AG10803 (cell line): ENCODE data around the gene MAN2A1.

Experiments used
- DNase-seq: peaks from one replicate; pipeline ENCODE4 v3.0.0; 2010; ENCODE audit warnings: low read depth
- H3K4me3 ChIP-seq: 2 replicates; pipeline ENCODE4 v1.5.1; 2011; ENCODE audit warnings: mild to moderate bottlenecking, low read length, control low read depth
- CTCF ChIP-seq: conservative IDR thresholded peaks from 2 replicates; pipeline ENCODE4 v1.5.1; 2011; ENCODE audit warnings: mild to moderate bottlenecking, low read length, control low read depth, inconsistent platforms

The MAN2A1 gene

GRCh38 chr5:109676920-109677319, 12.8 kb upstream of the MAN2A1 start:
- H3K4me3 ChIP-seq, result no peak overlapping the region
- no peak for DNase-seq
- no peak for TF ChIP-seq CTCF

DNA sequence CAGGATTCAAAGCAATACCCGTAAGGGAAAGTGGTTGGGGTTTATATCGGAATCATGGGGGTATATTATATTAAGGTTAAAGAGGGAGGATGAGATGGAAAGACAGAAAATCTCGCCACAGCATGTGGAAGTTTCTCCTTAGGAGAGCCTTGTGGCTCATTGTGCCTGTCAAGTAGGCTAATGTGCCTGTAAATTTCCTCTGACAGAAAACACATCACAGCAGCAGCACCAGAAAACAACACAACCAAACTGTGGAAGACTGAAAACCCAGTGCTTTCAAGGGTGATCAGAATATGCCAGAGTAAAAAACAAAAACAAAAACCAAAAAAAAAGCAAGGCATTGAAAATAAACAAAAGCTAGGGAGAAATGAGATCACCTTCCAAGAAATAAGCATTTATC, 11.3 kb upstream of the MAN2A1 start:
- no peak overlapping the region for H3K4me3 ChIP-seq
- TF ChIP-seq CTCF, result no peak
- no peak for DNase-seq

DNA sequence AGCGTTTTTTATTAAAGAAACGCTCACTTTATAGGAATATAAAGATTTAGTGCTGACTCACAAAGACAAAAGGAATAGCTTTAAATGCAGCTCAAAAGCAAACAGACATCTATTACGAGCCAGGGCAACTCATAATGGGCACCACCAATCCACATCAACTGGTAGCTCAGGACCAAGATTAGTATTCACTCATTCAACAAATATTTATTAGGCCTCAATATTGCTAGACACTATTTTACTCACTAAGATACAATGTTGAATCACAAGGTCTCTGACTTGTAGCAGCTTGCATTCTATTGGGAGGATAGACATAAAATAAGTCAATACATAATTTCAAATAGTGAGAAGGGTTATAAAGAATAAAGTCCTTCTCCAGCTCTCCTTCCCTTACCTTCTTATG, 8.0 kb upstream of the MAN2A1 start:
- no peak for DNase-seq
- no peak for TF ChIP-seq CTCF
- H3K4me3 ChIP-seq, result no peak overlapping the region

DNA sequence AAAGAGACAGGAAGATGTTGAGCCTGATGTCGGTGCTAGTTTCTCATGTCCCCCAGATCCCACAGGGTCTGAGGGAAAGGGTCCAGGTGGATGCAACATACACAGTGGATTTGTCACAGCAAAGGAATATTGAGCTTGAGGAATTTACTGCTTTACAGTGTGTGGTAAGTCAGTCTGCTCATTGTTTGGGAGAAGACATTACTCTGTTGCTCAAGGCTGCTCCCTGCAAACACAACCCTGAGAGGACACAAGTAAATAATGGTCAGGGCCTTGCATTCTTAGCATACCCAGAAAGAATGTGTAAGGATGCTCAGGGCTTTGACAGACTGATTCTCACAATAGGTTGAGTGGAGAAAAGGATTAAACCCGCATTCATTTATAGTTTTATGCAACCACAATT, 7.3 kb upstream of the MAN2A1 start:
- peak; percentile 50 for DNase-seq
- TF ChIP-seq CTCF, result no peak
- no peak overlapping the region for H3K4me3 ChIP-seq

DNA sequence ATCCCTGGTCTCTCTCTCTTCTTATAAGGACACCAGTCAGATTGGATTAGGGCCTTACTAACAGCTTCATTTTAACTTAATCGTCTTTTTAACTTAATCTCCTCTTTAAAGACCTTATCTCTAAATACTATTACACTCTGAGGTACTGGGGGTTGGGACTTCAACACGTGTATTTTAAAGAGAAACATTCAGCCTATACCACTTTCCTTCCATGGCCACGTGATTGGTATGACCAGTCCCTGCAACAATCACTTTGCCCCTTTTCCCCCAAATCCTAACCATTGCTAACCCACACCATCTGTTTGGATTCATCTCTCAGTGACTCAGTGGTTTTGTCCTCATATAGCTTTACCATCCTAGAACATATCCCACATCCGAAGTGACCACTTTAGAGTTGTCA, 3.8 kb upstream of the MAN2A1 start:
- TF ChIP-seq CTCF, result no peak
- DNase-seq, result no peak
- H3K4me3 ChIP-seq, result no peak overlapping the region

DNA sequence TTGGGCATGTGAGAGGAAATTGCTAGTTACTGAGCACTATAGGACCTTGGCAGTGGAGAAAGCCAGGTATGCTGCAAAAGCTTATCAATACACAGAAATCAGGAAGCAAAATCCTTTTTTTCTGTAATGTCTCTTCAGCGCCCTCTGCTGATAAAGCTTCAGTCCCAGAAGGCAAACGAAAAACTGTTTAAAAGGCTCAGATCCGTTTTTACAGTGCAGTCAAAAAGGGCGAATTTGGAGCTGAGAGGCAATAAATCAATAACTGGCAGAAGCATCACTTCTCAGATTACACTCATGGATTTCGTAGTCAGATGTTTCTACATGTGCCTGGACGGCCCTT, 1.1 kb upstream of the MAN2A1 start:
- DNase-seq, result no peak

More for the DNA sequence above, 1.1 kb upstream of the MAN2A1 start:
- TF ChIP-seq CTCF, result peak; percentile 43
- peak overlapping the region; percentile 92 for H3K4me3 ChIP-seq
